ENCODE data around the gene JCAD. TPM values are rescaled to one million over a fixed set of nuclear protein-coding genes. Genes with fewer than 3 reads are reported as not detected.

JCAD gene
- total RNA-seq, 1 donor: 2.3 TPM

- no peak overlapping the region for H3K4me3 ChIP-seq (ENCODE audit: low read depth, low read length)
- no peak for DNase-seq (ENCODE audit: low read depth)
- TF ChIP-seq CTCF (IDR thresholded peaks at IDR 0.05; ENCODE audit: insufficient read depth, low read length): no peak
Observed at GRCh38 chr10:30037620-30038336, 21.6 kb downstream of the JCAD start.

- DNase-seq (ENCODE audit: low read depth): no peak
- TF ChIP-seq CTCF (IDR thresholded peaks at IDR 0.05; ENCODE audit: insufficient read depth, low read length): no peak
- H3K4me3 ChIP-seq (ENCODE audit: low read depth, low read length): no peak overlapping the region
Observed at GRCh38 chr10:30036811-30037210, 22.6 kb downstream of the JCAD start.

GRCh38 chr10:30036341-30036740 is 23.0 kb downstream of the JCAD start:
- TF ChIP-seq CTCF (IDR thresholded peaks at IDR 0.05; ENCODE audit: insufficient read depth, low read length): no peak
- no peak overlapping the region for H3K4me3 ChIP-seq (ENCODE audit: low read depth, low read length)
- DNase-seq (ENCODE audit: low read depth): peak; percentile 23

GRCh38 chr10:30034433-30035137 is 24.8 kb downstream of the JCAD start:
- no peak for TF ChIP-seq CTCF (IDR thresholded peaks at IDR 0.05; ENCODE audit: insufficient read depth, low read length)
- no peak overlapping the region for H3K4me3 ChIP-seq (ENCODE audit: low read depth, low read length)
- DNase-seq (ENCODE audit: low read depth): no peak

- TF ChIP-seq CTCF (IDR thresholded peaks at IDR 0.05; ENCODE audit: insufficient read depth, low read length): no peak
- DNase-seq (ENCODE audit: low read depth): no peak
Observed at GRCh38 chr10:30032125-30032524, 27.3 kb downstream of the JCAD start.

GRCh38 chr10:30029872-30030256 is 29.5 kb downstream of the JCAD start:
- no peak for TF ChIP-seq CTCF (IDR thresholded peaks at IDR 0.05; ENCODE audit: insufficient read depth, low read length)
- no peak overlapping the region for H3K4me3 ChIP-seq (ENCODE audit: low read depth, low read length)
- DNase-seq (ENCODE audit: low read depth): no peak

More at GRCh38 chr10:30032125-30032524, 27.3 kb downstream of the JCAD start:
- H3K4me3 ChIP-seq (ENCODE audit: low read depth, low read length): no peak overlapping the region

Data from fibroblast of the aortic adventitia (primary cell).